Activated CD4-positive, CD25-positive, alpha-beta regulatory T cell (primary cell): ENCODE data around the gene FANCC.

Experiments
- DNase-seq, 4 experiments: peaks; one replicate each; lab custom pipeline; 2025; lab: John Stamatoyannopoulos, UW

The FANCC gene

GRCh38 chr9:95120781-95121370 lies 196.6 kb downstream of the FANCC start:
- DNase-seq: no peak

- no peak for DNase-seq
These were observed 198.9 kb downstream of the FANCC start for GRCh38 chr9:95118596-95118995.

GRCh38 chr9:95116808-95117204 lies 200.7 kb downstream of the FANCC start:
- DNase-seq: no peak

- no peak for DNase-seq
These were observed 201.3 kb downstream of the FANCC start for GRCh38 chr9:95116002-95116807.

GRCh38 chr9:95115104-95115503 lies 202.4 kb downstream of the FANCC start:
- DNase-seq: no peak

GRCh38 chr9:95112436-95113280 lies 204.9 kb downstream of the FANCC start:
- no peak for DNase-seq

GRCh38 chr9:95111716-95112115 lies 205.8 kb downstream of the FANCC start:
- no peak for DNase-seq

- DNase-seq: no peak
These were observed 206.5 kb downstream of the FANCC start for GRCh38 chr9:95110921-95111525.

GRCh38 chr9:95109456-95109855 lies 208.1 kb downstream of the FANCC start:
- no peak for DNase-seq

GRCh38 chr9:95108777-95109176 lies 208.7 kb downstream of the FANCC start:
- DNase-seq: no peak

GRCh38 chr9:95107976-95108375 lies 209.5 kb downstream of the FANCC start:
- no peak for DNase-seq

- no peak for DNase-seq
These were observed 210.3 kb downstream of the FANCC start for GRCh38 chr9:95107001-95107749.

- DNase-seq: no peak
These were observed 211.8 kb downstream of the FANCC start for GRCh38 chr9:95105519-95106287.

GRCh38 chr9:95104980-95105379 lies 212.5 kb downstream of the FANCC start:
- DNase-seq: no peak

GRCh38 chr9:95104581-95104960 lies 212.9 kb downstream of the FANCC start:
- no peak for DNase-seq

GRCh38 chr9:95103871-95104580 lies 213.5 kb downstream of the FANCC start:
- DNase-seq: no peak

GRCh38 chr9:95103281-95103771 lies 214.2 kb downstream of the FANCC start:
- no peak for DNase-seq

GRCh38 chr9:95102572-95102971 lies 214.9 kb downstream of the FANCC start:
- no peak for DNase-seq

GRCh38 chr9:95102001-95102433 lies 215.5 kb downstream of the FANCC start:
- DNase-seq: no peak

GRCh38 chr9:95101326-95101725 lies 216.2 kb downstream of the FANCC start:
- no peak for DNase-seq
